Right ventricle myocardium superior (tissue), 1 donor: ENCODE data around the gene CPXM2. TPM values are rescaled to one million over a fixed set of nuclear protein-coding genes. Genes with fewer than 3 reads are reported as not detected.

Source experiments
- ATAC-seq: fragments of 200-7000 bp; cut with Tn5 transposase; one replicate; pipeline ENCODE4 v1.9.1; 2020; ENCODE audit warnings: mild to moderate bottlenecking; ENCODE audit not compliant: poor library complexity
- DNase-seq: peaks from one replicate; pipeline ENCODE4 v3.0.0-alpha.2; 2020
- intact Hi-C: fragments of 100-400 bp; cut with DNase I; formaldehyde crosslinking; loops from one replicate; pipeline ENCODE4 v1.11.2; 2022
- total RNA-seq: library from RNA; stranded (reverse); fragmentation: NEBNext Ultra II Directional; extraction: Animal tissue kit (Norgen Biotek cat#: 25700); gene quantifications from one replicate; pipeline ENCODE4 v1.2.1, GENCODE V29; 2021
- donor health status: DM: no; HTN: yes; CAD: no; lungs with severe emphysema.

The CPXM2 gene
- total RNA-seq, 1 donor from 2014 or later: 2.6 TPM

- ATAC-seq: no peak
- intact Hi-C loops: no loop called here
- no peak for DNase-seq
Observed at GRCh38 chr10:123882681-123883445, 8.7 kb downstream of the CPXM2 start.

GRCh38 chr10:123882177-123882576, 9.4 kb downstream of the CPXM2 start:
- intact Hi-C loops: no loop called here
- DNase-seq (no peak), ATAC-seq (no peak)

GRCh38 chr10:123879606-123880257, 11.9 kb downstream of the CPXM2 start:
- DNase-seq (no peak), ATAC-seq (no peak)
- intact Hi-C loops: no loop called here

- ATAC-seq (no peak), DNase-seq (no peak)
- intact Hi-C loops: no loop called here
Observed at GRCh38 chr10:123878666-123879303, 12.8 kb downstream of the CPXM2 start.

- intact Hi-C loops: no loop called here
- ATAC-seq: no peak
- no peak for DNase-seq
Observed at GRCh38 chr10:123870260-123870659, 21.3 kb downstream of the CPXM2 start.

GRCh38 chr10:123869020-123869414, 22.6 kb downstream of the CPXM2 start:
- no peak for ATAC-seq
- intact Hi-C loops: no loop called here
- DNase-seq: no peak

- intact Hi-C loops: no loop called here
- no peak for DNase-seq
- no peak for ATAC-seq
Observed at GRCh38 chr10:123868038-123869019, 23.3 kb downstream of the CPXM2 start.

- ATAC-seq (no peak), DNase-seq (no peak)
- intact Hi-C loops: no loop called here
Observed at GRCh38 chr10:123865880-123866279, 25.7 kb downstream of the CPXM2 start.

- DNase-seq: no peak
- no peak for ATAC-seq
- intact Hi-C loops: no loop called here
Observed at GRCh38 chr10:123865350-123865749, 26.3 kb downstream of the CPXM2 start.

- intact Hi-C loops: no loop called here
- DNase-seq (no peak), ATAC-seq (no peak)
Observed at GRCh38 chr10:123864923-123865322, 26.7 kb downstream of the CPXM2 start.

GRCh38 chr10:123863721-123864482, 27.7 kb downstream of the CPXM2 start:
- intact Hi-C loops: no loop called here
- ATAC-seq: no peak
- DNase-seq: no peak

GRCh38 chr10:123863183-123863575, 28.4 kb downstream of the CPXM2 start:
- intact Hi-C loops: no loop called here
- ATAC-seq (no peak), DNase-seq (no peak)

- ATAC-seq (no peak), DNase-seq (no peak)
- intact Hi-C loops: no loop called here
Observed at GRCh38 chr10:123862421-123863182, 29.0 kb downstream of the CPXM2 start.

- DNase-seq (no peak), ATAC-seq (no peak)
- intact Hi-C loops: no loop called here
Observed at GRCh38 chr10:123860856-123861255, 30.8 kb downstream of the CPXM2 start.

GRCh38 chr10:123860209-123860608, 31.4 kb downstream of the CPXM2 start:
- ATAC-seq (no peak), DNase-seq (no peak)
- intact Hi-C loops: no loop called here

GRCh38 chr10:123859653-123860050, 32.0 kb downstream of the CPXM2 start:
- ATAC-seq (no peak), DNase-seq (no peak)
- intact Hi-C loops: no loop called here

GRCh38 chr10:123858907-123859652, 32.5 kb downstream of the CPXM2 start:
- DNase-seq (no peak), ATAC-seq (no peak)
- intact Hi-C loops: no loop called here
